Keratinocyte (primary cell): ENCODE data around the gene INSL4. TPM values are rescaled to one million over a fixed set of nuclear protein-coding genes. Genes with fewer than 3 reads are reported as not detected.

Experiments
- DNase-seq: peaks from one replicate; pipeline ENCODE4 v3.0.0-alpha.2; 2011; ENCODE audit warnings: low read depth, missing footprints, low spot score
- FAIRE-seq: peaks from 2 replicates; lab custom pipeline; 2011; peaks lifted over from hg19 to GRCh38; lab: Jason Lieb, UNC
- H2AFZ ChIP-seq: 2 replicates; pipeline ENCODE4 v1.6.0; 2012; ENCODE audit warnings: low read length, control low read depth, inconsistent platforms; ENCODE audit not compliant: control insufficient read depth
- H3K27ac ChIP-seq: 2 replicates; pipeline ENCODE4 v1.5.1; 2011; ENCODE audit warnings: low read length; ENCODE audit not compliant: control insufficient read depth, insufficient read depth
- H3K27me3 ChIP-seq: 3 replicates; pipeline ENCODE4 v1.6.0; 2011; ENCODE audit warnings: low read length; ENCODE audit not compliant: control insufficient read depth, insufficient read depth; ENCODE audit errors: extremely low read depth
- H3K36me3 ChIP-seq, 2 experiments: 2 replicates in 1 of 2; 3 replicates in 1 of 2; pipeline ENCODE4 v1.5.1; 2011; ENCODE audit warnings: low read length in 2 of 2, mild to moderate bottlenecking in 1 of 2; ENCODE audit not compliant: control insufficient read depth in 2 of 2, insufficient read depth in 2 of 2; ENCODE audit errors: extremely low read depth in 1 of 2
- H3K4me1 ChIP-seq: 3 replicates; pipeline ENCODE4 v1.5.1; 2011; ENCODE audit warnings: low read length; ENCODE audit not compliant: control insufficient read depth, insufficient read depth; ENCODE audit errors: extremely low read depth
- H3K4me2 ChIP-seq: 3 replicates; pipeline ENCODE4 v1.6.0; 2011; ENCODE audit warnings: low read depth, low read length; ENCODE audit not compliant: control insufficient read depth, insufficient read depth; ENCODE audit errors: extremely low read depth
- H3K4me3 ChIP-seq, 3 experiments: fragments of 200-600 bp in 1 of 3; sonication (generic) in 1 of 3; 2 replicates in 2 of 3; 3 replicates in 1 of 3; pipeline ENCODE4 v1.5.1; 2011 to 2016; ENCODE audit warnings: low read length in 3 of 3, mild to moderate bottlenecking in 3 of 3, control low read depth in 2 of 3, inconsistent platforms in 1 of 3, low read depth in 1 of 3, mixed read lengths in 1 of 3, mixed run types in 1 of 3, moderate library complexity in 1 of 3; ENCODE audit not compliant: control insufficient read depth in 2 of 3, insufficient read depth in 2 of 3; ENCODE audit errors: extremely low read depth in 1 of 3
- H3K79me2 ChIP-seq: 2 replicates; pipeline ENCODE4 v1.6.0; 2012; ENCODE audit warnings: low read length; ENCODE audit not compliant: control insufficient read depth, insufficient read depth
- H3K9ac ChIP-seq: 3 replicates; pipeline ENCODE4 v1.6.0; 2011; ENCODE audit warnings: low read length; ENCODE audit not compliant: control insufficient read depth, insufficient read depth; ENCODE audit errors: extremely low read depth
- H3K9me1 ChIP-seq: 3 replicates; pipeline ENCODE4 v1.6.0; 2011; ENCODE audit warnings: low read length; ENCODE audit not compliant: control insufficient read depth, insufficient read depth; ENCODE audit errors: extremely low read depth
- H3K9me3 ChIP-seq: 2 replicates; pipeline ENCODE4 v1.5.1; 2012; ENCODE audit warnings: low read depth, low read length; ENCODE audit not compliant: control insufficient read depth
- H4K20me1 ChIP-seq: 3 replicates; pipeline ENCODE4 v1.6.0; 2011; ENCODE audit warnings: low read length; ENCODE audit not compliant: control insufficient read depth, insufficient read depth; ENCODE audit errors: extremely low read depth
- EZH2 ChIP-seq: IDR thresholded peaks from one replicate; pipeline ENCODE4 v1.6.1; 2012; ENCODE audit warnings: inconsistent platforms, mild to moderate bottlenecking, low read length, moderate library complexity
- dilution Hi-C: fragments of 300-500 bp; cut with MboI; formaldehyde crosslinking; loops from one replicate; pipeline ENCODE4 v1.7.0; 2020; ENCODE audit warnings: low sequenced_read_pairs; ENCODE audit not compliant: extremely low pct_ligation_motif_present
- polyA plus RNA-seq, 5 experiments: library from polyadenylated mRNA; depleted of rRNA in 3 of 5; stranded (reverse) in 3 of 5; stranded (forward) in 1 of 5; unstranded in 1 of 5; fragments of >200 nt; gene quantifications; 1 replicate in 1 of 5; 2 replicates in 3 of 5; 3 replicates in 1 of 5; pipeline versions ENCODE4 v1.2.1 to v1.2.3, GENCODE V29; 2011 to 2012; ENCODE audit warnings: missing spikeins in 2 of 5, low read depth in 1 of 5, low replicate concordance in 1 of 5
- small RNA-seq, 3 experiments: library from RNA; depleted of rRNA; stranded (forward); fragments of <200 nt; gene quantifications; one replicate each; pipeline ENCODE3, GENCODE V24; 2012; ENCODE audit warnings: low read depth in 3 of 3, low replicate concordance in 1 of 3; ENCODE audit not compliant: insufficient read length in 3 of 3
- TF ChIP-seq, protein P1 (sequence below), 3 experiments: IDR thresholded peaks in 1 of 3; conservative IDR thresholded peaks in 1 of 3; optimal IDR thresholded peaks in 1 of 3; 2 replicates in 2 of 3; 3 replicates in 1 of 3; pipeline versions ENCODE3 to v1.5.1; 2011; ENCODE audit warnings: low read length in 3 of 3, mild to moderate bottlenecking in 3 of 3, moderate library complexity in 2 of 3, control low read depth in 1 of 3, inconsistent platforms in 1 of 3; ENCODE audit not compliant: insufficient read depth in 2 of 3; ENCODE audit errors: extremely low read depth in 1 of 3

Gene INSL4
- polyA plus RNA-seq, 1 donor (not counting 4 experiments of a cell fraction or from before 2014, with no cell fraction given): not detected

GRCh38 chr9:5274770-5275169, 43.6 kb downstream of the INSL4 start:
- no peak overlapping the region for H3K4me3 ChIP-seq
- H3K9ac ChIP-seq: no peak overlapping the region
- H4K20me1 ChIP-seq: no peaks in the 10 kb centered on the region
- no peak overlapping the region for H3K4me2 ChIP-seq
- H3K4me1 ChIP-seq: no peaks in the 10 kb centered on the region
- no peak for FAIRE-seq
- H3K79me2 ChIP-seq: no peaks in the 10 kb centered on the region
- no peak overlapping the region for H2AFZ ChIP-seq
- dilution Hi-C loops: no loop called here
- H3K9me3 ChIP-seq: no peaks in the 10 kb centered on the region
- no peaks in the 10 kb centered on the region for H3K9me1 ChIP-seq
- no peak overlapping the region for H3K27ac ChIP-seq
- no peaks in the 10 kb centered on the region for H3K36me3 ChIP-seq
- H3K27me3 ChIP-seq: no peaks in the 10 kb centered on the region
- no peak for TF ChIP-seq EZH2
- no peak for DNase-seq

- FAIRE-seq: no peak
- no peaks in the 10 kb centered on the region for H3K79me2 ChIP-seq
- no peak overlapping the region for H2AFZ ChIP-seq
- H3K9me1 ChIP-seq: no peaks in the 10 kb centered on the region
- no peak for DNase-seq
- H4K20me1 ChIP-seq: no peaks in the 10 kb centered on the region
- H3K4me2 ChIP-seq: no peak overlapping the region
- H3K27ac ChIP-seq: no peak overlapping the region
- dilution Hi-C loops: no loop called here
- H3K9ac ChIP-seq: no peak overlapping the region
- H3K4me3 ChIP-seq: no peak overlapping the region
- no peaks in the 10 kb centered on the region for H3K36me3 ChIP-seq
- H3K27me3 ChIP-seq: no peaks in the 10 kb centered on the region
- TF ChIP-seq, protein P1, sequence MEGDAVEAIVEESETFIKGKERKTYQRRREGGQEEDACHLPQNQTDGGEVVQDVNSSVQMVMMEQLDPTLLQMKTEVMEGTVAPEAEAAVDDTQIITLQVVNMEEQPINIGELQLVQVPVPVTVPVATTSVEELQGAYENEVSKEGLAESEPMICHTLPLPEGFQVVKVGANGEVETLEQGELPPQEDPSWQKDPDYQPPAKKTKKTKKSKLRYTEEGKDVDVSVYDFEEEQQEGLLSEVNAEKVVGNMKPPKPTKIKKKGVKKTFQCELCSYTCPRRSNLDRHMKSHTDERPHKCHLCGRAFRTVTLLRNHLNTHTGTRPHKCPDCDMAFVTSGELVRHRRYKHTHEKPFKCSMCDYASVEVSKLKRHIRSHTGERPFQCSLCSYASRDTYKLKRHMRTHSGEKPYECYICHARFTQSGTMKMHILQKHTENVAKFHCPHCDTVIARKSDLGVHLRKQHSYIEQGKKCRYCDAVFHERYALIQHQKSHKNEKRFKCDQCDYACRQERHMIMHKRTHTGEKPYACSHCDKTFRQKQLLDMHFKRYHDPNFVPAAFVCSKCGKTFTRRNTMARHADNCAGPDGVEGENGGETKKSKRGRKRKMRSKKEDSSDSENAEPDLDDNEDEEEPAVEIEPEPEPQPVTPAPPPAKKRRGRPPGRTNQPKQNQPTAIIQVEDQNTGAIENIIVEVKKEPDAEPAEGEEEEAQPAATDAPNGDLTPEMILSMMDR (optimal IDR thresholded peaks at IDR 0.05 in 1 of 3, IDR thresholded peaks at IDR 0.05 in 1 of 3, conservative IDR thresholded peaks at IDR 0.05 in 1 of 3; ENCODE audit: extremely low read depth in 1 of 3, insufficient read depth in 2 of 3, low read length in 3 of 3): no peak
- no peak for TF ChIP-seq EZH2
- H3K4me1 ChIP-seq: no peaks in the 10 kb centered on the region
- no peaks in the 10 kb centered on the region for H3K9me3 ChIP-seq
Measured at GRCh38 chr9:5278486-5278885, 47.3 kb downstream of the INSL4 start.

Small RNA genes lying within 50 kb of the gene (small RNA-seq; reads per million reads assigned to genes)
- 0 reads per million in 3 experiments for gene AL133547.1

Other genes with a start within 250 kb of the INSL4 start
- gene JAK2, start 246.1 kb upstream of the INSL4 start, polyA plus RNA-seq: 2.6 to 5.4 TPM (median 3.9 TPM) in 3 replicates
- gene INSL6, start 45.8 kb upstream of the INSL4 start, polyA plus RNA-seq: not detected in 3 replicates
- gene RLN2, start 73.3 kb downstream of the INSL4 start, polyA plus RNA-seq: 0.41 to 0.98 TPM (median 0.68 TPM) in 3 replicates
- 0.10 to 0.19 TPM in 2 of 3 replicates, not detected in the other for gene RLN1, start 108.5 kb downstream of the INSL4 start, polyA plus RNA-seq
- 16.9 to 35.2 TPM (median 28.6 TPM) in 3 replicates for gene PLGRKT, start 206.5 kb downstream of the INSL4 start, polyA plus RNA-seq
- gene CD274, start 219.1 kb downstream of the INSL4 start, polyA plus RNA-seq: 15.5 to 36.3 TPM (median 18.9 TPM) in 3 replicates